AG04449 (cell line): ENCODE measurements around the gene OSCP1.

ENCODE experiments used
- CTCF ChIA-PET: fragments of 350-600 bp; formaldehyde crosslinking; extraction: SDS; loops from one replicate; lab custom pipeline; 2021; ENCODE audit warnings: antibody characterized with exemption; lab: Yijun Ruan, JAX
- POLR2A ChIA-PET: fragments of 400-600, 350-600 bp; formaldehyde crosslinking; extraction: SDS; loops from one replicate; lab custom pipeline; 2020; ENCODE audit warnings: antibody characterized with exemption, inconsistent platforms; lab: Yijun Ruan, JAX
- DNase-seq: peaks from one replicate; pipeline ENCODE4 v3.0.0-alpha.2; 2010; ENCODE audit warnings: low read depth, low spot score
- H3K4me3 ChIP-seq: 2 replicates; pipeline ENCODE4 v1.5.1; 2011; ENCODE audit warnings: low read depth, mild to moderate bottlenecking, control low read depth, low read length
- CTCF ChIP-seq: IDR thresholded peaks from one replicate; pipeline ENCODE4 v1.5.1; 2011; ENCODE audit warnings: mild to moderate bottlenecking, moderate library complexity, low read length, control low read depth, inconsistent platforms; ENCODE audit not compliant: insufficient read depth; ENCODE audit errors: missing control alignments

OSCP1 gene

GRCh38 chr1:36475910-36476604 is 25.8 kb upstream of the OSCP1 start:
- DNase-seq, result no peak
- ChIA-PET POLR2A (no interaction called here), CTCF (no interaction called here)
- TF ChIP-seq CTCF, result no peak
- no peak overlapping the region for H3K4me3 ChIP-seq

GRCh38 chr1:36475341-36475740 is 25.1 kb upstream of the OSCP1 start:
- DNase-seq, result no peak
- no peak for TF ChIP-seq CTCF
- ChIA-PET CTCF (no interaction called here), POLR2A (no interaction called here)
- no peak overlapping the region for H3K4me3 ChIP-seq

- CTCF ChIA-PET, result no interaction called here
- H3K4me3 ChIP-seq, result no peak overlapping the region
- POLR2A ChIA-PET, result no interaction called here
- no peak for TF ChIP-seq CTCF
- no peak for DNase-seq
Measured at GRCh38 chr1:36472656-36473055, 22.4 kb upstream of the OSCP1 start.

GRCh38 chr1:36471830-36472641 is 21.8 kb upstream of the OSCP1 start:
- H3K4me3 ChIP-seq, result no peak overlapping the region
- DNase-seq, result no peak
- CTCF ChIA-PET, result no interaction called here
- POLR2A ChIA-PET, result no interaction called here
- TF ChIP-seq CTCF, result no peak

GRCh38 chr1:36469163-36469562 is 18.9 kb upstream of the OSCP1 start:
- CTCF ChIA-PET, result no interaction called here
- no peak for DNase-seq
- POLR2A ChIA-PET, result no interaction called here
- no peak overlapping the region for H3K4me3 ChIP-seq
- no peak for TF ChIP-seq CTCF

GRCh38 chr1:36467700-36468455 is 17.6 kb upstream of the OSCP1 start:
- H3K4me3 ChIP-seq, result no peak overlapping the region
- ChIA-PET POLR2A (no interaction called here), CTCF (no interaction called here)
- no peak for DNase-seq
- TF ChIP-seq CTCF, result no peak
